Activated CD4-positive, alpha-beta T cell treated with anti-CD3 and anti-CD28 coated beads for 24 hours (primary cell): Measurements from ENCODE around the gene CCDC137.

Experiments used
- DNase-seq, 2 donors: peaks; one replicate each; pipeline ENCODE4 v3.0.0-alpha.2; 2020; ENCODE audit warnings: low read depth in 2 of 2

Gene CCDC137

GRCh38 chr17:81683208-81683583 is 16.7 kb downstream of the CCDC137 start:
- DNase-seq: no peak

DNA sequence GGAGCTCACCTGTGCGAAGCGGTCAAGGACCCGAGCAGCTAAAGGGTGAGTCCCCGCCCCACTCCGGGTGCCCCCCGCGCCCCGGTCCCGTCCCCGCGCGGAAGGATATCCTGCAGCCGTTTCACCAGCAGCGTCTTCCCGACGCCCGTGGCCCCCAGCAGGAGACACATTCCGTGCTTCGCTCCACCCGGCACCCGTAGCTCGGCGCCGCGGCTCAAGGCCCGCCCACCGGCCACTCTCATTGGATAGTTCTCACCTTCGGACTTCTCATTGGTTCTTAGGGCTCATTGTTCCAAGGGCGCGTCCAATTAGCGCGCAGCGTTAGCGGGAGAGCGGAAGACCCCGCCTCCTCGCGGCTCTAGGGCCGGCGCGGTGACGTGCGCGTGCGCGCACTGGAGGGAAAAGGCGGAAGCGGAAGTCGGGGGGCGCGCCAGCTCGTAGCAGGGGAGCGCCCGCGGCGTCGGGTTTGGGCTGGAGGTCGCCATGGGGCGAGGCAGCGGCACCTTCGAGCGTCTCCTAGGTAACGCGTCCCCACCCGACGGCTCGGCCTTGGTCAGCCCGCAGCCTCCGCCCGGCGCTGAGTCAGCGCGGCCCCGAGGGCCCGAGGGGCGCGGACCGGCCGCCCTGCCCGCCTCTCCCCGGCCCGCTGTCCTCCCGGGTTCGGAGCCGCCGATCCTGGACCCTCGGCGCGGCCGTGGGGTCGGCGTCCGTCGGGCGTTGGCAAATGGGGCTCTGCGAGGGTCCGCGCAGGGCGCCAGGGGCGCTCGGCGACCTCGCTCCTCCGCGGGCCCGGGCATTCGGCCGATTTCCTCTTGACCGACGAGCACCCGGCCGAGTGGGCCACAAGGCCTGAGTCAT is 17.3 kb downstream of the CCDC137 start, which contains the start of the genes ARL16 and HGS:
Gene ARL16, minus strand, starts transcription at position 214 of the 858 bp plus-strand sequence. Its CDS starts 44 bp downstream, at position 170.
Gene HGS, plus strand, starts transcription at position 428 of the 858 bp plus-strand sequence. Its CDS starts 56 bp downstream, at position 484.
- DNase-seq: peak; percentile 96 to 97

- DNase-seq: no peak
Measured at GRCh38 chr17:81684442-81684911, 17.9 kb downstream of the CCDC137 start.

- peak in 1 of 2 donors; percentile 41 for DNase-seq
Measured at GRCh38 chr17:81685108-81685507, 18.6 kb downstream of the CCDC137 start.

DNA sequence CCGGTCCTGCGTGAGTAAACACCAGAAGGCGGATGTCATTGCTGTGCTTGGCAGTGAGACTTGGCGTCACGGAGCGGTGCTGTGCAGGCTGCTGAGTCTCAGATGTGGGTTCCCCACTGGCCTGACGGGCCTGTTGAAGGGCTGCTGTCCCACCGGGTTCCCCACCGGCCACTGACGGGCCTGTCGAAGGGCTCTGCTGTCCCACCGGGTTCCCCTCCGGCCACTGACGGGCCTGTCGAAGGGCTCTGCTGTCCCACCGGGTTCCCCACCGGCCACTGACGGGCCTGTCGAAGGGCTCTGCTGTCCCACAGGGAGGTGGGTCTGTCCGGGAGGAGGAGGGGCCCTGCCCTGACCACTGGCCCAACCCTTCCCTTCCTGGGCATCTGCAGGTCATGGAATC is 20.1 kb downstream of the CCDC137 start:
- DNase-seq: no peak

DNA sequence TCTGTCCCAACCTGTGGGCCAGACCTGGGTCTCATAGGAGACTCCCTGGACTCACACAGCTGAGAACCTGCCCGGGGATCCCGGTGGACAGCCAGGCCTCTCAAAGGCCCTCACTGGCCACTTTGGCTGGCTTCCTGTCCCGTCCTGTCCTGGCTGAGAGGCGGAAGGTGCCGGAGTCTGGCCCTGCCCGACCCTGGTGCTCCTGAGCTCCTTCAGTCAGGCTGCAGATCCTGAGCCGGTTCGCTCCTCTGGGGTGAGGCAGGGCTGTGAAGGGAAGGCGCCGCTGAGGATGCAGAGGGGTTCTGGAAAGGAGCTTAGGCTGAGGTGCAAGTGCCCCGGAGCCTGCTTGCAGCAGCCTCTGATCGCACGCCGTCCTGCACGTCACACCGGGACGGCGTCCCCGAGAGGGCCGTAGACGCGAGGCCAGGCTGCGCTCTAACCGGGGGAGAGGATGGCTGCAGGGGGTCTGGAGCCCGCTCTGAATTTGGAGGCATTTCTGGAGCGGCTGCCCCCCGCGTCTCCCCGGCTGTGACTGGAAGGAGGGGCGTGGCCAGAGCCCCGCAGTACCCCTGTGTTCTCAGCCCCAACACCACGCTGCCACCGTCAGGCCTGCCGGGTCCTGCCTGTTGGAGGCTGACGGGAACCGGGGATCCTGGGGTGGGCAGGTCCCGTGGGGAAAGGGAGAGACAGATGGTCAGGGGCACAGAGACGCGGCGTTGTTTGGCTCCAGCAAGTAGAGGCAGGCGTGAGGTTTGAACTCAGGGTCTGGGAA is 21.4 kb downstream of the CCDC137 start:
- DNase-seq: no peak

- no peak for DNase-seq
Measured at GRCh38 chr17:81688616-81689015, 22.1 kb downstream of the CCDC137 start.

DNA sequence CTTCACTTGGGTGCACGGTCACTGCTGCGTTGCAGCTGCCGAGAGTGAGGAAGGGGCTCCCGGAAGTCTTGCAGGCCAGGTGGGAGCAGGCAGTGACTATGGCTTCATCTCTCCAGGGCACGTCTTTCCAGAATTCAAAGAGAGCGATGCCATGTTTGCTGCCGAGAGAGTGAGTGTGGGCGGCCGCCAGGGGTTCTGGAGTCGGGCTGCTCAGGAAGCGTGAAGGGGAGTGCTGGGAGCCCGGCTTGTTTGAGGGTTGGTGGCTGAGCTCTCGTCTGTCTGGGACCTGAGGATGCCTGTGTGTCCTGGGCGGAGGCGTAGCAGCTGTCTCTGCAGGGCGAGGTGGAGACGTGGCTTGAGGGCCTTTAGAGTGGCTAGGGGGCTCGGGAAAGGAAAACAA is 23.5 kb downstream of the CCDC137 start:
- DNase-seq: no peak

DNA sequence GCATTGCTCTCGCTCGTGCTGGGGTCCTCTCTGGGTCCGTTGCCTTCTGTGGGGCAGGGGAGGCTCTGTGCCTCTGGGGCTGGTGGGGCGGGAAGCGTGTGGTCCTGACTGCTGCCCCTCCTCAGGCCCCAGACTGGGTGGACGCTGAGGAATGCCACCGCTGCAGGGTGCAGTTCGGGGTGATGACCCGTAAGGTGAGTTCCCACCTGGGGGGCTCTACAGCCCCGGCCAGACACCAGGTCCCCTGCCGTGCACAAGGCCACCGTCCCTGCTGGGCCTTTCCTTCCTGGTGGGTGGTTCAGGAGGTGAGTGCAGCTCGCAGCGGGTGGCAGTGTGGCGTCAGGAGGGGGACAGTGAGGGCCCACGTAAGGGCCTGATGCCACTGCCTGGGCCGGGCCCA is 24.0 kb downstream of the CCDC137 start:
- no peak for DNase-seq

GRCh38 chr17:81691196-81691595 is 24.7 kb downstream of the CCDC137 start:
- DNase-seq: no peak

- DNase-seq: no peak
Measured at GRCh38 chr17:81691608-81692007, 25.1 kb downstream of the CCDC137 start.

DNA sequence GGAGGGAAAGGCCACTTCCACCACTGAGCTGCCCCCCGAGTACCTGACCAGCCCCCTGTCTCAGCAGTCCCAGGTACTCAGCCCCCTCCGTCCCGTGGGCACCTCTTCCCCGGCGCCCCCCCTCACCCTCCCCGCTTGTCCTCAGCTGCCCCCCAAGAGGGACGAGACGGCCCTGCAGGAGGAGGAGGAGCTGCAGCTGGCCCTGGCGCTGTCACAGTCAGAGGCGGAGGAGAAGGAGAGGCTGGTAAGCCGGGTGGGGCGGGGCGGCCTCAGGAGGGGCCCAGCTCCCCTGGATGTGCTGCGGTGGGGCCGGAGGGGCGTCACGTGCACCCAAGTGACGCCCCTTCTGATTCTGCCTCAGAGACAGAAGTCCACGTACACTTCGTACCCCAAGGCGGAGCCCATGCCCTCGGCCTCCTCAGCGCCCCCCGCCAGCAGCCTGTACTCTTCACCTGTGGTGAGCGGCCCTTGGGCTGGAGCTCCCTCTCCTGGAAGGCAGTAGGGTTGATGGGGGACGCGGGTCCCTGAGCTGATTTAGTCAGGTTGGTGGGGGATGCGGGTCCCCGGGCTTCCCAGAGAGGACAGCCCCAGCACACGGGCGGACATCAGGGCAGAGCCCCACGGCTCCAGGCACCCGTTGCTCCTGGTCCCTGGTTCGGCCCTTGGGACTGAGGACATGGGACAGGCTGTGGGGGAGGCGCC is 27.1 kb downstream of the CCDC137 start:
- no peak for DNase-seq

DNA sequence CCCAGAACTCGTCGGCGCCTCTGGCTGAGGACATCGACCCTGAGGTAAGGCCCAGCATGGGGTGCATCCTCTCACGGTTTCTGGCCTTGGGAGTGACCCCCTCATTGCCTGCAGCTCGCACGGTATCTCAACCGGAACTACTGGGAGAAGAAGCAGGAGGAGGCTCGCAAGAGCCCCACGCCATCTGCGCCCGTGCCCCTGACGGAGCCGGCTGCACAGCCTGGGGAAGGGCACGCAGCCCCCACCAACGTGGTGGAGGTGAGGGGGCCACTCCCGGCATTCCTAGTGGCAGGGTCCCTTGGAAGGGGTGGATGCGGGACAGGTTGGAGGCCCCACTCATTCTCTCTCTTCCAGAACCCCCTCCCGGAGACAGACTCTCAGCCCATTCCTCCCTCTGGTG is 28.3 kb downstream of the CCDC137 start:
- no peak for DNase-seq

DNA sequence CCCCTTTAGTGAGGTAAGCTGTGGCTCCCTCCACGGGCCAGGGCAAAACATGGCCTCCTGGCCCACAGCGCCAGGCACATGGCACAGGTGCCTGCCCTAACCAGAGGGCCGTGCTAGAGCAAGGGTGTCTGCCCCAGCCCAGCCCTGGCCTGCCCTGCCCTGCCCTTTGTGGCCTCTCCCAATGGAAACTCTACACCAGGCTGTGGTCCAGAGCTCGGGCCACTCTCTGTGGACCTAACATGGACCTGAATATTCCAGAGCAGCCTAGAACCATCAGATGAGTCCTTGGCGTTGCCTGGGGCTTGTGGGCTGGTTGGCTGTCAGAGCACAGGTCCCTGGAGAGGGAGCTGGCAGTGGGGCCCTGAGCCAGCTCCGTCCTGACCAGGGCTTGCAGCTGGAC is 28.7 kb downstream of the CCDC137 start:
- DNase-seq: no peak

- no peak for DNase-seq
Measured at GRCh38 chr17:81695801-81696200, 29.3 kb downstream of the CCDC137 start.

GRCh38 chr17:81696218-81696941 is 29.8 kb downstream of the CCDC137 start:
- DNase-seq: no peak

DNA sequence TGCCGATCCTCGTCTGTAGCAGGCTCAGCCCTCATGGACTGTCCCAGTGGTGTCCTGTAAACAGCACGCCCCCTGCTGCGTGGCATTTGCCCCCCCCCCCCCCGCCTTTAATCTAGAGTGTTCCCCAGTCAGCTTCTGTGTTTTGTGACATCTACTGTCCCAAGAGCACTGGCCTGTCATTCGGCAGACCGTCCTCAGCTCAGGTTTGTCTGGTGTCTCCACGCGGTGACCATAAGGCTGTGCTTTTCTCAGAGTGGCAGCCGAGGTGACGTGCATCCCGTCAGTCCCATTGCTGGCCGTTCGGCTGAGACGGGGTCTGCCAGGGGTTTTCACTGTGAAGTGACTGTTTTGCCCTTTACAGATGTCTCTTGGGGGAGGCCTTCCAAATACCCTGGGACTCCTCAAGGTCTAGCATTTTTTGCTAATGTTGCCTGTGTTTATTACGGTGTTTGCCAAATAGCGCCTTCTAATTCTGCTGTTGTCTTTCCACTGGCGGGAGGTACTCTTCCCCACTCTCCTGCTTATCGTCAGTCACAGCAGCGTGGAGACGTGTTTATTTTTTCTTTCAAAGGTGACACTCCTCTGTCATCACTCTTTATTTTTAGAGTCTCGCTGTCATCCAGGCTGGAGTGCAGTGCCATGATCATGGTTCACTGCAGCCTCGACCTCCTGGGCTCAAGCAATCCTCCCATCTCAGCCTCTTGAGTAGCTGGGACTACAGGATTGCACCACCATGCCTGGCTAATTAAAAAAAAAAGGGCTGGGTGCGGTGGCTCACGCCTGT is 30.9 kb downstream of the CCDC137 start:
- no peak for DNase-seq

GRCh38 chr17:81700353-81701287 is 34.1 kb downstream of the CCDC137 start:
- DNase-seq: no peak

GRCh38 chr17:81701288-81702071 is 34.9 kb downstream of the CCDC137 start:
- DNase-seq: no peak
